Esophagus muscularis mucosa (tissue), 4 donors: ENCODE data around the gene CCDC188.

Experiments used
- EP300 ChIP-seq: sonication (generic); formaldehyde crosslinking; IDR thresholded peaks from one replicate; pipeline ENCODE4 v1.6.1; 2017; ENCODE audit warnings: antibody characterized with exemption
- POLR2A ChIP-seq: fragments of 450-650 bp; IDR thresholded peaks from one replicate; pipeline ENCODE4 v1.6.1; 2017; ENCODE audit warnings: antibody characterized with exemption, moderate library complexity, mild to moderate bottlenecking, low read depth
- POLR2AphosphoS5 ChIP-seq, 2 donors: sonication (generic); formaldehyde crosslinking; IDR thresholded peaks; one replicate each; pipeline ENCODE4 v1.6.1; 2017; ENCODE audit warnings: antibody characterized with exemption in 2 of 2
- TF ChIP-seq, protein P1 (sequence below), 3 experiments: fragments of 200-600 bp in 2 of 3; fragments of 450-650 bp in 1 of 3; sonication (generic) in 2 of 3; IDR thresholded peaks; one replicate each; pipeline ENCODE4 v1.5.1; 2017 to 2019; ENCODE audit warnings: antibody characterized with exemption in 3 of 3, mild to moderate bottlenecking in 2 of 3, moderate library complexity in 1 of 3

DNA sequence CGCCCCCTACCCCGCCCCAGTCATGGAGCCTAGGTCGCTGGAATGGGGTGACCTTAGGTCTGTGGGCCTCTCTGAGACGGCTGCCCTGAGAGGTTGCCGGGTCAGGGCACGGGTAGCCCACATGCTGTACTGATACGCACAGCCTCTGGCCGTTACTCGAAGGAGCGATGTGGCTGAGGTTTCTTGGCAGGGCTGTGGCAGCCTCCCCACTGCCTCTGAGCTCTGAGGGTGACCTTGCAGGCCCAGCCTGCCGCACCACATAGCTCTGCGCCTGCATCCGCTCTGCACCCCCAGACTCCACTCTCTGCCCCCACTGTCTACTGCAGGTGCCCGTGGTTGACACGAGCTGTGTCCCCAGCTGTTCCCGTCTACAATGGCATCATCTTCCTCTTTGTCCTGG is 12.0 kb downstream of the CCDC188 start:
- no peak for TF ChIP-seq POLR2A
- TF ChIP-seq, protein P1, sequence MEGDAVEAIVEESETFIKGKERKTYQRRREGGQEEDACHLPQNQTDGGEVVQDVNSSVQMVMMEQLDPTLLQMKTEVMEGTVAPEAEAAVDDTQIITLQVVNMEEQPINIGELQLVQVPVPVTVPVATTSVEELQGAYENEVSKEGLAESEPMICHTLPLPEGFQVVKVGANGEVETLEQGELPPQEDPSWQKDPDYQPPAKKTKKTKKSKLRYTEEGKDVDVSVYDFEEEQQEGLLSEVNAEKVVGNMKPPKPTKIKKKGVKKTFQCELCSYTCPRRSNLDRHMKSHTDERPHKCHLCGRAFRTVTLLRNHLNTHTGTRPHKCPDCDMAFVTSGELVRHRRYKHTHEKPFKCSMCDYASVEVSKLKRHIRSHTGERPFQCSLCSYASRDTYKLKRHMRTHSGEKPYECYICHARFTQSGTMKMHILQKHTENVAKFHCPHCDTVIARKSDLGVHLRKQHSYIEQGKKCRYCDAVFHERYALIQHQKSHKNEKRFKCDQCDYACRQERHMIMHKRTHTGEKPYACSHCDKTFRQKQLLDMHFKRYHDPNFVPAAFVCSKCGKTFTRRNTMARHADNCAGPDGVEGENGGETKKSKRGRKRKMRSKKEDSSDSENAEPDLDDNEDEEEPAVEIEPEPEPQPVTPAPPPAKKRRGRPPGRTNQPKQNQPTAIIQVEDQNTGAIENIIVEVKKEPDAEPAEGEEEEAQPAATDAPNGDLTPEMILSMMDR (IDR thresholded peaks at IDR 0.05): no peak
- TF ChIP-seq EP300: no peak
- no peak for TF ChIP-seq POLR2AphosphoS5 (IDR thresholded peaks at IDR 0.05)
